B cell (primary cell): ENCODE results near the gene BUB1.
"Not testable (repeated sequence)": the region's sequence is repeated elsewhere in the genome, so short reads cannot be mapped to it uniquely, and the experiment has no call there.

ENCODE experiments used
- EZH2 ChIP-seq: IDR thresholded peaks from 2 replicates; pipeline ENCODE4 v1.6.1; 2012; ENCODE audit warnings: borderline replicate concordance, low read depth, mild to moderate bottlenecking, moderate library complexity, low read length; ENCODE audit not compliant: insufficient read depth, poor library complexity, severe bottlenecking
- TF ChIP-seq, protein P1 (sequence below): fragments of 200-600 bp; IDR thresholded peaks from one replicate; pipeline ENCODE4 v1.8.0; 2022; ENCODE audit warnings: antibody characterized with exemption, mild to moderate bottlenecking

DNA sequence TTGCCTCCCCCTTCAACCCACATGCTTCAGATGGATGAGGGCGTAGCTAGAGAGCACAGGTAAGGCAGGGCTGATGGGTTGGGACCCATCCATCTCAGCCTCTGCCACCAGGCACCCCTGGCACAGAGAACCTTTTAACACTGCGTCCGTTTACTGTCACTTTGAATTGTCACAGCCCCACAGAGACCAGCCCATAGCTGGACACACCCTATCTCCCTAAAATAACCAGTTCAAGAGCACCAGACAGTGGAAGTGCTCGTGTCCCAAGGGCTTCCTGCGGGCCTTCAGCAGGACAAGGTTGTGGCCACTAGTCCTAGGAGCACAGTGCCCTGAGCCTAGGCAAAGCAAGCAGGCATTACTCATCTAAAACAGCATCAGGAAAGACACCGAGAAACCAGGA lies 20.4 kb upstream of the BUB1 start:
- TF ChIP-seq, protein P1, sequence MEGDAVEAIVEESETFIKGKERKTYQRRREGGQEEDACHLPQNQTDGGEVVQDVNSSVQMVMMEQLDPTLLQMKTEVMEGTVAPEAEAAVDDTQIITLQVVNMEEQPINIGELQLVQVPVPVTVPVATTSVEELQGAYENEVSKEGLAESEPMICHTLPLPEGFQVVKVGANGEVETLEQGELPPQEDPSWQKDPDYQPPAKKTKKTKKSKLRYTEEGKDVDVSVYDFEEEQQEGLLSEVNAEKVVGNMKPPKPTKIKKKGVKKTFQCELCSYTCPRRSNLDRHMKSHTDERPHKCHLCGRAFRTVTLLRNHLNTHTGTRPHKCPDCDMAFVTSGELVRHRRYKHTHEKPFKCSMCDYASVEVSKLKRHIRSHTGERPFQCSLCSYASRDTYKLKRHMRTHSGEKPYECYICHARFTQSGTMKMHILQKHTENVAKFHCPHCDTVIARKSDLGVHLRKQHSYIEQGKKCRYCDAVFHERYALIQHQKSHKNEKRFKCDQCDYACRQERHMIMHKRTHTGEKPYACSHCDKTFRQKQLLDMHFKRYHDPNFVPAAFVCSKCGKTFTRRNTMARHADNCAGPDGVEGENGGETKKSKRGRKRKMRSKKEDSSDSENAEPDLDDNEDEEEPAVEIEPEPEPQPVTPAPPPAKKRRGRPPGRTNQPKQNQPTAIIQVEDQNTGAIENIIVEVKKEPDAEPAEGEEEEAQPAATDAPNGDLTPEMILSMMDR: not testable (repeated sequence)
- TF ChIP-seq EZH2: not testable (repeated sequence)
